Natural killer cell (primary cell): ENCODE measurements around the gene SLC9A1. TPM values are rescaled to one million over a fixed set of nuclear protein-coding genes. Genes with fewer than 3 reads are reported as not detected.
A peak's percentile ranks its signal among the peaks of the same experiment; 100 is the strongest.

ENCODE experiments used
- ATAC-seq, 3 donors: fragments of 150-1000 bp in 2 of 3; fragments of 200-7000 bp in 1 of 3; cut with Tn5 transposase; 1 replicate in 1 of 3; 2 replicates in 2 of 3; pipeline ENCODE4 v1.10.0; 2021; ENCODE audit warnings: mild to moderate bottlenecking in 2 of 3, moderate library complexity in 2 of 3
- DNase-seq, 2 donors: peaks; one replicate each; pipeline versions ENCODE4 v3.0.0 to v3.0.0-alpha.2; 2013 to 2021; ENCODE audit warnings: mixed read lengths in 1 of 2
- H3K27ac ChIP-seq: one replicate; pipeline ENCODE4 v1.5.1; 2013; ENCODE audit warnings: mild to moderate bottlenecking, low read length
- H3K27me3 ChIP-seq: one replicate; pipeline ENCODE4 v1.6.1; 2013; ENCODE audit warnings: low read length; ENCODE audit not compliant: control insufficient read depth, insufficient read depth
- H3K36me3 ChIP-seq: one replicate; pipeline ENCODE4 v1.6.1; 2013; ENCODE audit warnings: low read length; ENCODE audit not compliant: control insufficient read depth, insufficient read depth
- H3K4me1 ChIP-seq: one replicate; pipeline ENCODE4 v1.6.1; 2013; ENCODE audit warnings: low read length; ENCODE audit not compliant: control insufficient read depth, insufficient read depth
- H3K4me3 ChIP-seq: one replicate; pipeline ENCODE4 v1.5.1; 2013; ENCODE audit warnings: low read length
- H3K9me3 ChIP-seq: one replicate; pipeline ENCODE4 v1.6.1; 2013; ENCODE audit warnings: low read length; ENCODE audit not compliant: control insufficient read depth, insufficient read depth
- H3K27ac Mint-ChIP-seq, 2 donors: one replicate each; pipeline ENCODE4 v1.8.0; 2022; ENCODE audit warnings: mild to moderate bottlenecking in 2 of 2, mixed read lengths in 2 of 2, moderate library complexity in 1 of 2
- H3K27me3 Mint-ChIP-seq, 2 donors: one replicate each; pipeline ENCODE4 v1.8.0; 2022; ENCODE audit warnings: low read depth in 2 of 2, mixed read lengths in 2 of 2
- H3K36me3 Mint-ChIP-seq: one replicate; pipeline ENCODE4 v1.8.0; 2022; ENCODE audit warnings: mixed read lengths
- H3K4me1 Mint-ChIP-seq, 2 donors: one replicate each; pipeline ENCODE4 v1.8.0; 2022; ENCODE audit warnings: mixed read lengths in 2 of 2
- H3K4me3 Mint-ChIP-seq: one replicate; pipeline ENCODE4 v1.8.0; 2022; ENCODE audit warnings: mild to moderate bottlenecking, moderate library complexity, mixed read lengths
- H3K9me3 Mint-ChIP-seq, 2 donors: one replicate each; pipeline ENCODE4 v1.8.0; 2022; ENCODE audit warnings: mixed read lengths in 2 of 2
- CTCF ChIP-seq: fragments of 200-600 bp; IDR thresholded peaks from one replicate; pipeline ENCODE4 v1.8.0; 2022; ENCODE audit warnings: antibody characterized with exemption
- WGBS: methylation state at CpG from one replicate; pipeline ENCODE4 v1.1.7; 2013; ENCODE audit warnings: missing lambda C conversion rate; ENCODE audit not compliant: insufficient coverage; 5-methylcytosine and 5-hydroxymethylcytosine counted together
- intact Hi-C: fragments of 100-400 bp; cut with micrococcal nuclease; formaldehyde crosslinking; loops from one replicate; pipeline ENCODE4 v1.14.2; 2022
- total RNA-seq, 4 donors: library from RNA; stranded (reverse); fragments of 120-200 nt in 1 of 4; gene quantifications; one replicate each; pipeline versions ENCODE4 v1.2.3 to v1.2.4, GENCODE V29; 2013 to 2022

The SLC9A1 gene
- total RNA-seq, 3 donors from 2014 or later (not counting 1 experiment from before 2014, with no cell fraction given), result 26.5 to 37.4 (median 29.4) TPM

GRCh38 chr1:27097484-27097917 is 57.4 kb downstream of the SLC9A1 start:
- no peak overlapping the region for H3K27ac Mint-ChIP-seq
- H3K27me3 Mint-ChIP-seq, result no peaks in the 10 kb centered on the region
- peak; percentile 93 for TF ChIP-seq CTCF
- Histone ChIP-seq H3K9me3 (no peaks in the 10 kb centered on the region), H3K27me3 (no peaks in the 10 kb centered on the region), H3K4me3 (no peak overlapping the region), H3K36me3 (peaks cover 9% of the 10 kb centered on the region), H3K27ac (no peak overlapping the region), H3K4me1 (peaks cover 29% of the 10 kb centered on the region)
- peaks cover 14 to 25% of the 10 kb centered on the region in 2 donors for H3K4me1 Mint-ChIP-seq
- H3K36me3 Mint-ChIP-seq, result no peaks in the 10 kb centered on the region
- intact Hi-C loops, result loop anchor here (1.0 kb wide), 1 partner anchor 53 kb away; no protein-coding TSS in a partner anchor
- DNase-seq (peak; percentile 66 to 85), ATAC-seq (peak; percentile 83 to 89 (median 86))
- no peak overlapping the region for H3K4me3 Mint-ChIP-seq
- H3K9me3 Mint-ChIP-seq, result no peaks in the 10 kb centered on the region
- WGBS, result 3% methylated on average over 5 of the region's 5 CpGs

GRCh38 chr1:27095576-27095975 is 59.3 kb downstream of the SLC9A1 start:
- Histone ChIP-seq H3K9me3 (no peaks in the 10 kb centered on the region), H3K4me1 (peaks cover 28% of the 10 kb centered on the region), H3K36me3 (peaks cover 4% of the 10 kb centered on the region), H3K27me3 (no peaks in the 10 kb centered on the region), H3K4me3 (no peak overlapping the region), H3K27ac (no peak overlapping the region)
- no peak for TF ChIP-seq CTCF
- ATAC-seq, result no peak
- 84% methylated on average over 2 of the region's 2 CpGs for WGBS
- no peaks in the 10 kb centered on the region for H3K36me3 Mint-ChIP-seq
- H3K4me1 Mint-ChIP-seq, result peaks cover 14 to 24% of the 10 kb centered on the region in 2 donors
- H3K9me3 Mint-ChIP-seq, result no peaks in the 10 kb centered on the region
- H3K27me3 Mint-ChIP-seq, result no peaks in the 10 kb centered on the region
- no peak for DNase-seq
- H3K27ac Mint-ChIP-seq, result no peak overlapping the region
- intact Hi-C loops, result no loop called here
- H3K4me3 Mint-ChIP-seq, result no peak overlapping the region

- DNase-seq (no peak), ATAC-seq (no peak)
- Mint-ChIP-seq H3K9me3 (no peaks in the 10 kb centered on the region), H3K36me3 (no peaks in the 10 kb centered on the region), H3K27ac (no peak overlapping the region), H3K4me3 (no peak overlapping the region), H3K4me1 (peaks cover 5% of the 10 kb centered on the region in 2 donors), H3K27me3 (no peaks in the 10 kb centered on the region)
- Histone ChIP-seq H3K4me3 (no peak overlapping the region), H3K27me3 (no peaks in the 10 kb centered on the region), H3K27ac (no peak overlapping the region), H3K4me1 (peaks cover 5% of the 10 kb centered on the region), H3K36me3 (no peaks in the 10 kb centered on the region), H3K9me3 (no peaks in the 10 kb centered on the region)
- no peak for TF ChIP-seq CTCF
- intact Hi-C loops, result no loop called here
- 88% methylated on average over 2 of the region's 3 CpGs for WGBS
Observed at GRCh38 chr1:27092888-27093287, 62.0 kb downstream of the SLC9A1 start.

GRCh38 chr1:27090911-27091310 is 64.0 kb downstream of the SLC9A1 start:
- Histone ChIP-seq H3K27ac (no peak overlapping the region), H3K27me3 (no peaks in the 10 kb centered on the region), H3K4me1 (no peaks in the 10 kb centered on the region), H3K36me3 (no peaks in the 10 kb centered on the region), H3K4me3 (no peak overlapping the region), H3K9me3 (no peaks in the 10 kb centered on the region)
- no peak for ATAC-seq
- Mint-ChIP-seq H3K4me1 (peaks cover 0 to 9% of the 10 kb centered on the region in 2 donors), H3K9me3 (peaks cover 0 to 4% of the 10 kb centered on the region in 2 donors), H3K4me3 (no peak overlapping the region), H3K27me3 (no peaks in the 10 kb centered on the region), H3K27ac (no peak overlapping the region), H3K36me3 (no peaks in the 10 kb centered on the region)
- DNase-seq, result no peak
- TF ChIP-seq CTCF, result no peak
- intact Hi-C loops, result no loop called here
- 87% methylated on average over 4 of the region's 5 CpGs for WGBS
